ENCODE measurements around the gene PRKCA.

PRKCA gene

DNA sequence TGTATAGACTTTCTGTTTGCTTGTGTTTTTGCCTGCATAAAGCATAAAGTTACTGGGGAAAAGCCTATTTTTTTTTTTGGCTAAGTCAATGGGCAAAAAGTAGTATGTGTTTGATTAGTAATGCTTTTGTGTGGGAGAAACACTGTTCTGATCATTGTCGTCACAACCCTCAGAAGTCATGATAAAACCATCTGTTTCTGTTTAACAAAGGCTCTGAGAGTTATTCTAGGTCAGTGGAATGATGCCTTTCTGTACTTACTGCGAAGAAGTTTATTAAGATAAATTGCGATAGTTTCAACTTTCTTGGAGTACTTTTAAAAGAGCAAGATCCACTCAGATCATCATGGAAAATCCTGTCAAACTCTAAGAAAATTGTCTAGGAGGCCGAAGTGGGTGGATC, 80.9 kb downstream of the PRKCA start (continued):
- 0 out of 2 replicates have a peak, but pooled peaks have one; percentile 44 for TF ChIP-seq CSRNP3 (CRISPR knock-in tag; IDR thresholded peaks at IDR 0.05)
- no peak for TF ChIP-seq ZNF70 (CRISPR knock-in tag; IDR thresholded peaks at IDR 0.05)
- no peak for TF ChIP-seq ZFP30 (CRISPR knock-in tag; IDR thresholded peaks at IDR 0.05)
- TF ChIP-seq ZNF565 (CRISPR knock-in tag; conservative IDR thresholded peaks at IDR 0.05; ENCODE audit: low read depth): no peak

DNA sequence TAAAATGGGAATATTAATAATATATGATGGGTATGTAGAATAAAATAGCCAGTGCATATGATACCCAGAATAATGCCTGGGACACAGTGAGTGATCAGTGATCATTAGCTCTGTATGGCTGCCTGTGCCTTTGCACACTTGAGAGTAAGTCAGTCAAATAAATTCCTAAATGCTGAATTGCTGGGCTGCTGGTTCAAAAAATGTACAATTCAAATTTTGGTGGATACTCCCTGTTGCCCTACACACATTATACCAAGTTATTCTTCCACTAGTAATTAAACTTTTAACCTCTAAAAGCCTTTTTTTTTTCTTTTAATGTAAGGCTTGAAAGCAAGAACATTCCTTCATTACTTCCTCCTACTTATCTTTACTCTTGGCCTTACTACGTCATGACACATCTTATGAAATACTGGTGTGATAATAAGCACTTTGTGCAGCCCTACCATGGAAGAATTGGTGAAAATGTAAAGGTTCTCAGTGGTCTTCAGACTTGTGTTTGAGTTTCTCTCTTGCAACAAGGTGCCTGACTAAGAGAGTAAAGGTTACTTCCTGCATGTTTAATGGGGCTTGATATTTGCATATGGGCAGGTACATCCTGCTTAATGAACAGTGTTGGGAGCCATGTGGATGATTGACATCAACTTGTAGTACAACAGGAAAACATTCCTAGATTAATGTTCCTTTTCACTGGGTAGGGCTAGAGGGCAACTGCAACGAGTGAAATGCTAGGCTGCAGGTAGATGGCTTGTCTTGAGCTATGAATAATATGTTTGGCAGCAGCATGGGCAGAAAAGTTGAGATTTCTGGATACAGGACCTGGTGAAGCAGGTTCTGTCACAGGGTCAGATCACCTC, 84.3 kb downstream of the PRKCA start:
- no peak for ATAC-seq
- TF ChIP-seq ZNF70 (CRISPR knock-in tag; IDR thresholded peaks at IDR 0.05): no peak
- no peak for TF ChIP-seq TSHZ2 (CRISPR knock-in tag; IDR thresholded peaks at IDR 0.05)
- no peak for TF ChIP-seq PPARA (CRISPR knock-in tag; IDR thresholded peaks at IDR 0.05; ENCODE audit: borderline replicate concordance)
- no peak for TF ChIP-seq ZNF565 (CRISPR knock-in tag; conservative IDR thresholded peaks at IDR 0.05; ENCODE audit: low read depth)
- no peak for TF ChIP-seq ZFP30 (CRISPR knock-in tag; IDR thresholded peaks at IDR 0.05)
- no peak for TF ChIP-seq ESRRG (CRISPR knock-in tag; IDR thresholded peaks at IDR 0.05)

DNA sequence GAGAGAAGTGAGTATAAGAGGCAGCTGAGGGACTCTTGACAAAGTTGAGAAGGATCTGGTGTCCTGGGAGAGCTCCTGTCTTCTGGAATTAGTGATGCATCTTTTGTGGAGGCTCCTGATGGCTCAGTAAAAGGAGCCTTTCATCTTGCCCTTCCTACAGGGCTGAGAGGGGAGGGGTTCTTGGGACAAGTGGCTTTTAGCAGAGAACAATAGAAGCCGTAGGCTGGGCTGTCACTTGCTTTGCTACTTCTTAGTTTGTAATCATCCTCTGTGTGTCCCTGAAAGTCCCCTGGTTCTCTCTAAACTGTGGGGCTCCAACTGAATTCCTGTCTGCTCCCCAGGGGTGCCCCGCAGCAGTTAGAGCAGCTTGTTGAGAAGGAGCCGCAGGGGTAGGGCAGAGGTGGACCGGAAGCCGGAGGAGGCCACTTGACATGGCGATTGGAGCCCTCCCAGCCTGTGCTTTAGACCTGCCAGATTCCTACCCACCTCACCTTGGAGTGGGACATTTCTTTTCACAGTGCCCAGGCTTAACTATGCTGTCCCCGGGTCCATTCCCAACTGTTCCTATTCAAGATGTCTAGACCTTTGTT, 85.1 kb downstream of the PRKCA start:
- no peak for TF ChIP-seq PPARA (CRISPR knock-in tag; IDR thresholded peaks at IDR 0.05; ENCODE audit: borderline replicate concordance)
- TF ChIP-seq GLIS3 (CRISPR knock-in tag; IDR thresholded peaks at IDR 0.05): no peak
- no peak for TF ChIP-seq TSHZ2 (CRISPR knock-in tag; IDR thresholded peaks at IDR 0.05)
- TF ChIP-seq ZNF8 (CRISPR knock-in tag; IDR thresholded peaks at IDR 0.05): no peak
- no peak for TF ChIP-seq OSR1 (CRISPR knock-in tag; IDR thresholded peaks at IDR 0.05)
- TF ChIP-seq ZFP30 (CRISPR knock-in tag; IDR thresholded peaks at IDR 0.05): no peak
- no peak for TF ChIP-seq ZNF70 (CRISPR knock-in tag; IDR thresholded peaks at IDR 0.05)
- ATAC-seq: no peak

GRCh38 chr17:66392783-66393437, 90.5 kb downstream of the PRKCA start:
- TF ChIP-seq BACH2 (CRISPR knock-in tag; IDR thresholded peaks at IDR 0.05; ENCODE audit: borderline replicate concordance) (no peak), ZFP3 (CRISPR knock-in tag; IDR thresholded peaks at IDR 0.05) (no peak), ZNF70 (CRISPR knock-in tag; IDR thresholded peaks at IDR 0.05) (no peak), GLIS3 (CRISPR knock-in tag; IDR thresholded peaks at IDR 0.05) (no peak), ZFP30 (CRISPR knock-in tag; IDR thresholded peaks at IDR 0.05) (no peak)
- TF ChIP-seq, protein P1, sequence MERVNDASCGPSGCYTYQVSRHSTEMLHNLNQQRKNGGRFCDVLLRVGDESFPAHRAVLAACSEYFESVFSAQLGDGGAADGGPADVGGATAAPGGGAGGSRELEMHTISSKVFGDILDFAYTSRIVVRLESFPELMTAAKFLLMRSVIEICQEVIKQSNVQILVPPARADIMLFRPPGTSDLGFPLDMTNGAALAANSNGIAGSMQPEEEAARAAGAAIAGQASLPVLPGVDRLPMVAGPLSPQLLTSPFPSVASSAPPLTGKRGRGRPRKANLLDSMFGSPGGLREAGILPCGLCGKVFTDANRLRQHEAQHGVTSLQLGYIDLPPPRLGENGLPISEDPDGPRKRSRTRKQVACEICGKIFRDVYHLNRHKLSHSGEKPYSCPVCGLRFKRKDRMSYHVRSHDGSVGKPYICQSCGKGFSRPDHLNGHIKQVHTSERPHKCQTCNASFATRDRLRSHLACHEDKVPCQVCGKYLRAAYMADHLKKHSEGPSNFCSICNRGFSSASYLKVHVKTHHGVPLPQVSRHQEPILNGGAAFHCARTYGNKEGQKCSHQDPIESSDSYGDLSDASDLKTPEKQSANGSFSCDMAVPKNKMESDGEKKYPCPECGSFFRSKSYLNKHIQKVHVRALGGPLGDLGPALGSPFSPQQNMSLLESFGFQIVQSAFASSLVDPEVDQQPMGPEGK (CRISPR knock-in tag; IDR thresholded peaks at IDR 0.05; ENCODE audit: borderline replicate concordance): no peak
- ATAC-seq: no peak
